Activated naive CD4-positive, alpha-beta T cell treated with anti-CD3 and anti-CD28 coated beads for 36 hours (primary cell): ENCODE measurements around the gene SEC14L6. TPM values are rescaled to one million over a fixed set of nuclear protein-coding genes. Genes with fewer than 3 reads are reported as not detected.

Experiments used
- CTCF ChIA-PET: fragments of 350-600 bp; sonication (Branson Sonifier 250); formaldehyde crosslinking; loops from one replicate; lab custom pipeline; 2021; ENCODE audit warnings: antibody characterized with exemption; lab: Charles Lee
- DNase-seq: peaks from one replicate; pipeline ENCODE4 v3.0.0-alpha.2; 2020
- H3K27ac Mint-ChIP-seq: one replicate; pipeline ENCODE4 v1.8.0; 2021; ENCODE audit warnings: mild to moderate bottlenecking, mixed read lengths
- H3K27me3 Mint-ChIP-seq: one replicate; pipeline ENCODE4 v1.8.0; 2021; ENCODE audit warnings: low read depth, mixed read lengths
- H3K36me3 Mint-ChIP-seq: one replicate; pipeline ENCODE4 v1.8.0; 2021; ENCODE audit warnings: low read depth, mixed read lengths
- H3K4me1 Mint-ChIP-seq: one replicate; pipeline ENCODE4 v1.8.0; 2021; ENCODE audit warnings: low read depth, mixed read lengths
- H3K4me3 Mint-ChIP-seq: one replicate; pipeline ENCODE4 v1.8.0; 2021; ENCODE audit warnings: mild to moderate bottlenecking, moderate library complexity, mixed read lengths
- H3K9me3 Mint-ChIP-seq: one replicate; pipeline ENCODE4 v1.8.0; 2021; ENCODE audit warnings: mixed read lengths
- intact Hi-C: fragments of 100-400 bp; cut with micrococcal nuclease; formaldehyde crosslinking; loops from one replicate; pipeline ENCODE4 v1.15.1; 2023
- total RNA-seq, 2 experiments: library from RNA; stranded (reverse); gene quantifications; one replicate each; pipeline ENCODE4 v1.2.3, GENCODE V29; 2021

Gene SEC14L6
- total RNA-seq, 2 experiments from 2014 or later, result not detected

DNA sequence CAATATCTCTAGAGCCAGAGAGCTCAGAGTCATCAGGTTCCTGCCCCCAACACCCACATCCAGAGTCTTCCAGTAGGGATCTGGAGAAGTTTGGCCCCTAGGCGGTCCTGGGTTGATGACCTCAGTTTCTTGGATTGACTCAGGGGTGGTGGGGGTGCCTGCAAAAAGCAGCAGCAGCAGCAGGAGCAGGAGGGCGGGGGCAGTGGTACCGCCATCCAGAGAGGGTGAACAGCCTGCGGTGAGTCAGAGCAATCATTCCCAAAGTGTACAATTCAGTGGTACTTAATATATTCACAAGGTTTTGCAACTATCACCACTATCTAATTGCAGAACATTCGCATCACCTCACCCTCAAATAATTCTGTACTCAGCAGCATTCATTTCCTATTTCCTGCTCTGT, 64.8 kb downstream of the SEC14L6 start:
- no peaks in the 10 kb centered on the region for H3K27me3 Mint-ChIP-seq
- intact Hi-C loops, result no loop called here
- CTCF ChIA-PET, result no interaction called here
- DNase-seq, result no peak
- H3K9me3 Mint-ChIP-seq, result no peaks in the 10 kb centered on the region
- no peaks in the 10 kb centered on the region for H3K36me3 Mint-ChIP-seq
- H3K27ac Mint-ChIP-seq, result no peak overlapping the region
- no peaks in the 10 kb centered on the region for H3K4me1 Mint-ChIP-seq
- no peak overlapping the region for H3K4me3 Mint-ChIP-seq

DNA sequence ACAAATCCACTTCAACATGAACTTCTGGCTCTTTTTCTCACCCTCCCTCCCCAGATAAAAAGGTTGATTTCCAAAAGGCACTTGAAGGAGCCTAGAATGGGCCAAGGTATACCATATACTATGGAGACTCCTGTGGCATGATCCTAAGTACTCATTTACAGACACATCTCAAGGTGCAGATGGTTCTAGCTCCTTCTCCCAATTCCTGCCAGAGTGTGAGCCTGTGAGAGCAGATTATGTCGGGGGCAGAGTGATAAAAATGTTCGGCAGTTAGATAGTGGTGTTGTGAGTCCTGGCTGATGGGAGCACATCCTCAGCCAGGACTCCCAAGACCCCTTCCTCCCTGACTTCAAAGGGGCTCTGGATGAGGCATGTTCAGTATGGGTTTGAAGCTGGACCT, 66.6 kb downstream of the SEC14L6 start:
- Mint-ChIP-seq H3K4me3 (no peak overlapping the region), H3K36me3 (no peaks in the 10 kb centered on the region), H3K27me3 (no peaks in the 10 kb centered on the region), H3K9me3 (no peaks in the 10 kb centered on the region), H3K4me1 (no peaks in the 10 kb centered on the region), H3K27ac (no peak overlapping the region)
- intact Hi-C loops, result no loop called here
- CTCF ChIA-PET, result interaction anchor here (0.9 kb wide), 1 partner anchor 88 kb away, joined by 3 read pairs; no protein-coding TSS in a partner anchor
- no peak for DNase-seq

DNA sequence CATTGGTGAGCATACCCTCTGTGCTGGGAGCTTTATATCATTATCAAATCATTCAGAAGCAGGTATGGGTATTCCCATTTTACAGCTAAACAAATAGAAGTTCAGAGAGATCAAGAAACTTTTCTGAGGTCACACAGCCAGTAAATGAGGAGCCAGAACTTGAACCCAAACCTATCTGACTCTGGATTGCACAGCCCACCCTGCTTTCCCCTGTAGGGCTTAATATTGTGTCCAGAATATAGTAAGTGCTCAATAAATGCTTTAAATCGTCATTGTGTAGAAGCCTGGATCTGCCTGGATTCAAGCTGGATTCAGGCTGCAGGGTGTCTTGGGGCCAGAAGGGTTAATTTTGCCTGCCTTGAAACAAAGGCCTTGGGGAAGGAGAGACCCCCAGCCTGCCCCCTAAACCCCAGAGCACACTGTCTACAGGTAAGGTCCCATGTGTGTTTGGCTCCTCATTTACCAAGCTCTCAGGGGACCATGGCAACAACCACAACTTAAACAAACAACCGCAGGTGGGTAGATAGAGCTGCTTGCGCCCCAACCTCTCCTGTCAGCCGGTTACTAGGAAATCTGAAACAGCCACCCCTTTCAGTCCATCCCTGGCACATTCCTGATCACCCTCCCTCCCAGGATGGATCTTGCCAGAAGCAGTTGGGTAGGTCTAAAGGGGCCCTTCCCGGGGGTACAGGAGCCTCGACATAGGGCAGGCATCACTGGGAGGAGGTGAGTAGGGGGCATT, 71.7 kb downstream of the SEC14L6 start:
- Mint-ChIP-seq H3K9me3 (no peaks in the 10 kb centered on the region), H3K36me3 (no peaks in the 10 kb centered on the region), H3K4me3 (no peak overlapping the region), H3K4me1 (no peaks in the 10 kb centered on the region), H3K27ac (no peak overlapping the region), H3K27me3 (peaks cover 5% of the 10 kb centered on the region)
- CTCF ChIA-PET, result interaction anchor here (0.5 to 1.4 kb wide), 3 partner anchors 10 to 445 kb away, joined by 3 read pairs; no protein-coding TSS in a partner anchor
- intact Hi-C loops, result no loop called here
- DNase-seq, result no peak

DNA sequence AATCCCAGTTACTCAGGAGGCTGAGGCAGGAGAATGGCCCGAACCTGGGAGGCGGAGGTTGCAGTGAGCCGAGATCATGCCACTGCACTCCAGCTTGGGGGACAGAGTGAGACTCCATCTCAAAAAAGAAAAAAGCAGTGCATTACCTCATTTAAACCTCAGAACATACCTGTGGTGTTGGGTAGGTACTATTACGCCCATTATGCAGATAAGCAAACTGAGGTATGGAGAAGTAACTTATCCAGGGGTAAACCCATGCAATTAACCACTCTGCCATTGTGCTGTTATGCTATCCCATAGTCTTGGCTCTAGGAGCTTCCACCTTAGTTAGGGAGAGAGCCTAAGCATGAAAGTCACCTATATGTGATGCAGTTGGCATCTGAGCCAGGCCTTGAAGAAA, 72.4 kb downstream of the SEC14L6 start:
- Mint-ChIP-seq H3K27ac (no peak overlapping the region), H3K4me3 (no peak overlapping the region), H3K36me3 (no peaks in the 10 kb centered on the region), H3K4me1 (no peaks in the 10 kb centered on the region), H3K27me3 (peaks cover 6% of the 10 kb centered on the region), H3K9me3 (no peaks in the 10 kb centered on the region)
- DNase-seq, result no peak
- CTCF ChIA-PET, result no interaction called here
- intact Hi-C loops, result no loop called here

DNA sequence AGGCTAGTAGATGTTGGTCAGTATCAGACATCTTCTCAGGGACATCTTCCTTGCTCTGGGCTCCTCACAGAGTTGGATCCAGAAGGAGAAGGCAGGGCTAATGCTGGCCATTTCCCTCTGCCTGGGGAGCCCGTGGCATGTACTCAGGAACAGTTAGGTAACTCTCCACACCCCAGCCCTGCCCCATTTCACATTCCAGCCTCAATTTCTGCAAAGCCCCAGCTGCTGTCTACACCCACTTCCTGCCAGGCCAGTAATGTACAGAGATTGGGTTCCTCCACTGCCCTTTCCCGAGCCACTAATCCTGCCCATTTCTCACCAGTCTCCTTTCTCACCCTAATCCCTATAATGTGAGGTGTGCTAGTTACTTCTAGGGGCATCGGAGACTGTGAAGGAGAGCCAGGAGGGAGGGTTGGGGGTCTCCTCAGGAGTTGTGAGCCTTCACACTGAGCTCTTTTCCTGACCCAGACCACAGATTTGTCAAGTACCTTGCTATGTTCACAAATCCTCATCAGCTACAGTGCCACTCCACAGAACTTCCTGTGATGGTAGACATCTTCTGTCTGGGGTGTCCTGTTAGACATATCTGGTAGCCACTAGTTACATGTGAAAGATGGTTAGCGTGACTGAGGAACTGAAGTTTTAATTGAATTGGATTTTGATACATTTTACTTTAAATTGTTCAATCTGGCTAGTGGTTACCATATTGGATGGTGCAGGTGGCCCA, 73.4 kb downstream of the SEC14L6 start:
- Mint-ChIP-seq H3K36me3 (no peaks in the 10 kb centered on the region), H3K4me3 (no peak overlapping the region), H3K4me1 (no peaks in the 10 kb centered on the region), H3K27me3 (peaks cover 9% of the 10 kb centered on the region), H3K27ac (no peak overlapping the region), H3K9me3 (no peaks in the 10 kb centered on the region)
- DNase-seq, result no peak
- intact Hi-C loops, result no loop called here
- CTCF ChIA-PET, result no interaction called here

Other genes starting within 250 kb of the SEC14L6 start
- gene TBC1D10A, start 219.8 kb downstream of the SEC14L6 start, total RNA-seq, result 10 to 100 TPM; 19.4 to 21.4 TPM
- 100 to 1,000 TPM; 274 to 276 TPM for gene SF3A1, start 189.8 kb downstream of the SEC14L6 start, total RNA-seq
- 1 to 10 TPM; 1.1 to 1.5 TPM for gene CCDC157, start 189.7 kb downstream of the SEC14L6 start, total RNA-seq
- 1 to 10 TPM; 2.8 to 3.9 TPM for gene RNF215, start 159.3 kb downstream of the SEC14L6 start, total RNA-seq
- 1 to 10 TPM; 8.2 to 8.8 TPM for gene SEC14L2, start 149.7 kb downstream of the SEC14L6 start, total RNA-seq
- 10 to 100 TPM; 36.6 to 37.1 TPM for gene MTFP1, start 121.0 kb downstream of the SEC14L6 start, total RNA-seq
- gene SEC14L3, start 74.7 kb downstream of the SEC14L6 start, total RNA-seq, result not detected
- gene SEC14L4, start 41.0 kb downstream of the SEC14L6 start, total RNA-seq, result not detected
- gene GAL3ST1, start 27.9 kb upstream of the SEC14L6 start, total RNA-seq, result under 1 TPM; 0.27 to 0.29 TPM
- 10 to 100 TPM; 92.8 to 96.7 TPM for gene PES1, start 45.2 kb upstream of the SEC14L6 start, total RNA-seq
- under 1 TPM; 0.19 to 0.22 TPM for gene TCN2, start 60.4 kb upstream of the SEC14L6 start, total RNA-seq
- gene SLC35E4, start 89.0 kb upstream of the SEC14L6 start, total RNA-seq, result 1 to 10 TPM; 2.2 TPM
- gene DUSP18, start 121.1 kb upstream of the SEC14L6 start, total RNA-seq, result 1 to 10 TPM; 4.7 to 5.6 TPM
- gene OSBP2, start 148.1 kb upstream of the SEC14L6 start, total RNA-seq, result under 1 TPM; 0.81 to 0.89 TPM